Fibroblast of lung (primary cell): ENCODE measurements around the gene CWC25. TPM values are rescaled to one million over a fixed set of nuclear protein-coding genes. Genes with fewer than 3 reads are reported as not detected.
A peak's percentile ranks its signal among the peaks of the same experiment; 100 is the strongest.

Experiments
- DNase-seq, 2 donors: peaks; one replicate each; pipeline versions ENCODE4 v3.0.0 to v3.0.0-alpha.2; 2010; ENCODE audit warnings: low read depth in 2 of 2
- H2AFZ ChIP-seq: 2 replicates; pipeline ENCODE4 v1.5.1; 2012; ENCODE audit warnings: low read length, control low read depth, inconsistent platforms
- H3K27ac ChIP-seq: 2 replicates; pipeline ENCODE4 v1.5.1; 2011; ENCODE audit warnings: low read length, control low read depth; ENCODE audit not compliant: insufficient read depth
- H3K27me3 ChIP-seq: 2 replicates; pipeline ENCODE4 v1.5.1; 2011; ENCODE audit warnings: mild to moderate bottlenecking, low read length; ENCODE audit not compliant: control insufficient read depth, insufficient read depth
- H3K36me3 ChIP-seq: 2 replicates; pipeline ENCODE4 v1.5.1; 2011; ENCODE audit warnings: low read length; ENCODE audit not compliant: control insufficient read depth, insufficient read depth
- H3K4me1 ChIP-seq: 2 replicates; pipeline ENCODE4 v1.5.1; 2011; ENCODE audit warnings: low read length; ENCODE audit not compliant: control insufficient read depth, insufficient read depth; ENCODE audit errors: extremely low read depth
- H3K4me2 ChIP-seq: 2 replicates; pipeline ENCODE4 v1.5.1; 2011; ENCODE audit warnings: low read length, control low read depth; ENCODE audit not compliant: insufficient read depth; ENCODE audit errors: extremely low read depth
- H3K4me3 ChIP-seq, 4 experiments: fragments of 200-600 bp in 1 of 4; sonication (generic) in 1 of 4; replicated peaks in 1 of 4; 2 replicates each; pipeline ENCODE4 v1.5.1; 2011 to 2016; ENCODE audit warnings: low read length in 4 of 4, low read depth in 3 of 4, mild to moderate bottlenecking in 3 of 4, control low read depth in 2 of 4, inconsistent platforms in 1 of 4, mixed read lengths in 1 of 4; ENCODE audit not compliant: insufficient read depth in 1 of 4; ENCODE audit errors: control extremely low read depth in 1 of 4
- H3K79me2 ChIP-seq: 2 replicates; pipeline ENCODE4 v1.5.1; 2012; ENCODE audit warnings: mild to moderate bottlenecking, low read length, inconsistent platforms; ENCODE audit not compliant: control insufficient read depth, insufficient read depth
- H3K9ac ChIP-seq: 2 replicates; pipeline ENCODE4 v1.5.1; 2011; ENCODE audit warnings: mild to moderate bottlenecking, low read length, control low read depth; ENCODE audit not compliant: insufficient read depth
- H3K9me3 ChIP-seq: 2 replicates; pipeline ENCODE4 v1.5.1; 2012; ENCODE audit warnings: low read depth, low read length; ENCODE audit not compliant: control insufficient read depth, insufficient read depth
- H4K20me1 ChIP-seq: 2 replicates; pipeline ENCODE4 v1.5.1; 2011; ENCODE audit warnings: low read length; ENCODE audit not compliant: control insufficient read depth, insufficient read depth; ENCODE audit errors: extremely low read depth
- CTCF ChIP-seq, 2 donors: IDR thresholded peaks in 1 of 2; conservative IDR thresholded peaks in 1 of 2; 1 replicate in 1 of 2; 2 replicates in 1 of 2; pipeline ENCODE4 v1.5.1; 2011 to 2012; ENCODE audit warnings: low read length in 2 of 2, control low read depth in 1 of 2, inconsistent platforms in 1 of 2, low read depth in 1 of 2, mild to moderate bottlenecking in 1 of 2
- EZH2 ChIP-seq: IDR thresholded peaks from 2 replicates; pipeline ENCODE4 v1.5.1; 2012; ENCODE audit warnings: low read length, control low read depth, mild to moderate bottlenecking; ENCODE audit errors: missing control alignments
- polyA plus RNA-seq, 2 donors: library from polyadenylated mRNA; depleted of rRNA in 1 of 2; stranded (reverse) in 1 of 2; unstranded in 1 of 2; fragments of >200 nt; gene quantifications; 2 replicates each; pipeline ENCODE4 v1.2.1, GENCODE V29; 2011 to 2012; ENCODE audit warnings: missing spikeins in 1 of 2
- total RNA-seq: library from RNA; depleted of rRNA; stranded (reverse); fragments of >200 nt; gene quantifications from 2 replicates; pipeline ENCODE4 v1.2.1, GENCODE V29; 2014

Gene CWC25
- total and polyA plus RNA-seq, 2 donors (not counting 1 experiment from before 2014, with no cell fraction given), result 10.9 to 14.4 TPM

- TF ChIP-seq EZH2, result no peak
- TF ChIP-seq CTCF (conservative IDR thresholded peaks at IDR 0.05 in 1 of 2, IDR thresholded peaks at IDR 0.05 in 1 of 2; ENCODE audit: low read depth in 1 of 2, low read length in 2 of 2), result no peak
- peak within 1 kb of the TSS; percentile 71 for H2AFZ ChIP-seq
- peaks cover 27% of the 10 kb centered on the region for H3K79me2 ChIP-seq
- H3K4me3 ChIP-seq, result peak within 1 kb of the TSS; percentile 71 to 85 (median 78)
- H3K9ac ChIP-seq, result peak within 1 kb of the TSS; percentile 77
- no peaks in the 10 kb centered on the region for H3K27me3 ChIP-seq
- H3K4me1 ChIP-seq, result peaks cover 2% of the 10 kb centered on the region
- peaks cover 5% of the 10 kb centered on the region for H3K36me3 ChIP-seq
- DNase-seq, result peak; percentile 99 to 100
- H3K4me2 ChIP-seq, result peak within 1 kb of the TSS; percentile 86
- peak within 1 kb of the TSS; percentile 80 for H3K27ac ChIP-seq
- no peaks in the 10 kb centered on the region for H4K20me1 ChIP-seq
- H3K9me3 ChIP-seq, result no peaks in the 10 kb centered on the region
Observed at GRCh38 chr17:38752308-38753070, 72.6 kb downstream of the CWC25 start, which contains the start of gene PSMB3. TSS of gene PSMB3 (plus strand) at chr17:38752741. CDS start at chr17:38752827, 86 bp downstream.

DNA sequence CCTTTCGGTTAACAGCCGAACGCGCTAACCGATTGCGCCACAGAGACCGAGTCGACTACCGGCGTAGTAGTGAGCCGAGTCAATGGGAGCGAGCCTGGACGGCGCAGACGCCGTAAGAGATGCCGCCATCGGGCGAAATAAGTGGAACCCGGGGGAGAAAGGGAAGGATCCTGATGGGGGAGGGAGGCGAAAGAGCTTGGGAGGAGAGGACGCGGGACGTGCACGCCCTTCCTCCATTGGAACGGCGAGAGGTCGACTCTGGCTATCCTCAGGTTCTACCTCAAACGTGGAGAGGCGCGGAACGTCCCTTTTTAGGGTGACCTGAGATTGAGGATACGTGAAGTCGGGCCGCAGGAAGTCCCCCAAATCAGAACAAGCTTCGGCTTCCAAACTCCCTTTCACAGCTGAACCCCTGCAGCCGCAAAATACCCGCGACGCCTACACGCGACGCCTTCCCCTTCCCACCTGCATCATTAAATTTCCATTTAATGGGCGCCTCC, 73.3 kb downstream of the CWC25 start:
- peak overlapping the region; percentile 78 for H3K4me2 ChIP-seq

More for the DNA sequence above, 73.3 kb downstream of the CWC25 start:
- Histone ChIP-seq H4K20me1 (no peaks in the 10 kb centered on the region), H3K4me1 (peaks cover 2% of the 10 kb centered on the region), H3K9ac (peak overlapping the region; percentile 11), H3K9me3 (no peaks in the 10 kb centered on the region), H3K4me3 (peak overlapping the region; percentile 71 to 85 (median 78)), H2AFZ (peak overlapping the region; percentile 71), H3K79me2 (peaks cover 32% of the 10 kb centered on the region), H3K27me3 (no peaks in the 10 kb centered on the region), H3K36me3 (peaks cover 5% of the 10 kb centered on the region), H3K27ac (peak overlapping the region; percentile 80)
- TF ChIP-seq EZH2, result no peak
- no peak for TF ChIP-seq CTCF (conservative IDR thresholded peaks at IDR 0.05 in 1 of 2, IDR thresholded peaks at IDR 0.05 in 1 of 2; ENCODE audit: low read depth in 1 of 2, low read length in 2 of 2)
- peak; percentile 79 to 89 for DNase-seq
